Activated effector memory CD4-positive, alpha-beta T cell treated with Interleukin-2 at 50 U/mL for 16 hours (primary cell): ENCODE measurements around the gene CALM1.

Source experiments
- DNase-seq: peaks from one replicate; pipeline ENCODE4 v3.0.0-alpha.2; 2020

CALM1 gene

DNA sequence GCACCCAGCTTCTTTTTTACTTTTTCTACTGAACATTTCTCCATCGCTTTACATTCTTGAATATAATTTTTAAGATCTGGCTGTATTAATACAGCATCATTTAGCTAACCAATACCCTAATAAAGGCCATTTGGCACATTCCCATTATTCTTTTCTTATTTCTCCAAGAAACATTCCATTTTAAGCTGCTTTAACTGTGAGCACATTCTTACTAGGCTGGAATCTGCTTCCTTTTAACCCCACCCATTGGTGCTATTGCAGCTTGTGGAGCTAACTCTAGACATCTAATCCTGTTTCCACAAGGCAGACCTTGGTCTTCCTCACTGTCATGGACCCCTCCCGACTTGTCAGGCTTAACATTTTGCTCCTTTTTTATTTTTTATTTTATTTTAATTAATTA is 15.2 kb downstream of the CALM1 start:
- no peak for DNase-seq

DNA sequence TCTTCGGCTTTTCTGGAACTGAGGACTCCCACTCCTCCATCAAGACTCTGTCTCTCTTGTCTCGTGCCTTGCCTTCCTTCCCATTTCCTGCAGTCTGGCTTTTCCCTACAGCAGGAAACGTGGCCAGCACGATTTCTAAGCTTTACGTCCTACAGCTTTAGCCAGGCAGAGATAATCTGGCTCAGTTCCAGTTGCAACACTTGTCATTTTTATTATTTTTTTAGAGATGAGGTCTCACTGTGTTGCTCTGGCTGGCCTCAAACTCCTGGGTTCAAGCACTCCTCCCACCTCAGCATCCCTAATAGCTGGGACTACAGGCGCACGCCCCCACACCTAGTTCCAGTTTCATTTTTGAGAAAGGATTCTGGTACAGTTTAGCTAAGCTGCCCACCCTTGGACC is 19.9 kb downstream of the CALM1 start:
- DNase-seq: no peak

DNA sequence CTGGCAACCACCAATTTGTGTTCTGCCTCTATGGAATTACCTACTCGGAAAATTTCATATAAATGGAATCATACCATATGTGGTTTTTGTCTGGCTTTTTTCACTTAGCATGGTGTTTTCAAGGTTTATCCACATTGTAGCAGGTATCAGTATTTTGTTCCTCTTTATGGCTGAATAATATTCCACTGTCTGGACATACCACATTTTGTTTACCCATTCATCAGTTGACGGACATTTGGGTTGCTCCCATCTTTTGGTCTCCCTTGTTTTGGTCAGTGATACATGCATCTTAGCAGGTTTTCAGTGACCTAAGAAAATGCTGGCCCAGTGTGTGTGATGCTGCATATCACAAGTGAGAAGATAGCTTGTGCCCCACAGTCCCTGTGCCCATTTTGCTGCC is 21.2 kb downstream of the CALM1 start:
- DNase-seq: no peak

DNA sequence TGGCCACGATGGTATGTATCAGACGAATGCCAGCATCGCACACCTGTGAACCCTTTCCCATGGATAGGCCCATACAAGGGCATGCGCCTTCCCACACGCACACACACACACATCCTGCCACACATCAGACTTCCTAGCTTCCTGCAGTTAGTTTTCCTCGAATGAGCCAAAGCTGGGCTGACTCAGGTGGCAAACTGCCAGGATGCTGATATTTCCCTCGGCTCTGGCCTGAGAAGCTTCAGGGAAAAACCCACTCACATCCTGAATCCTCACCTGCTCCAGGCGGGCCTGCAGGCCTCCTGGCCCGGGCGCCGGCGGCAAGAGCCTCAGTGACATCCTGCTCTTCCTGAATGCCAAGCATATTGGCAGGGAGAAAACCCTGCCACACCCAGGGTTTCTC is 22.4 kb downstream of the CALM1 start:
- no peak for DNase-seq

DNA sequence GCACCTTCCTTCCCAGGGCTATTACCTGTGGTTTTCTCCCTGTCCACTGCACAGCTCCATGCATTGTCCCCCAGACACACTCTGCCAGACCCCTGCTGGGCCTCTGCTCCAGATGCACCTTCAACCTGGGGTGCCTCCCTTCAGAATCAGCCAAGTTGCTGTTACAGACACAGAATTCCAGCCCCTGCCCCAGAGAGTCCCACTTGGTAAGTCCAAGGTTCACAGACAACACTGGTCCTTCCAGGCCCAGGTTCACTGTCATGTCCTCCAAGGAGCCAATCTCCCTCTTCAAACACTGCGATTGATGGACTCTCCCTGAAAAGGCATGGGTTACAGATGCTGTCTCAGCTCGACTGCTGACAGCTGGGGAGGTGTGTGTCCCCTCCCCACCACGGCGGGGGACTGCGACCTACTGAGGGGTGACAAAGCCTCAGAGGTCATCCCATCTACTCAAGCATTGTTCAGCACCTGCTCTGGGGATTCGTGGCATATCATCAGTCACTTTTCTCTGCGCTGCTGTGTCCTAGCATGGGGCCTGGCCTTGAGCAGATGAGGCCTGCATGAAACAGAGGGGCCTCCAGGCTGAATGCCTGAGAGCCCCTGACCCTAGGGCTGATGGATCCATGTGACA is 24.3 kb downstream of the CALM1 start:
- no peak for DNase-seq

DNA sequence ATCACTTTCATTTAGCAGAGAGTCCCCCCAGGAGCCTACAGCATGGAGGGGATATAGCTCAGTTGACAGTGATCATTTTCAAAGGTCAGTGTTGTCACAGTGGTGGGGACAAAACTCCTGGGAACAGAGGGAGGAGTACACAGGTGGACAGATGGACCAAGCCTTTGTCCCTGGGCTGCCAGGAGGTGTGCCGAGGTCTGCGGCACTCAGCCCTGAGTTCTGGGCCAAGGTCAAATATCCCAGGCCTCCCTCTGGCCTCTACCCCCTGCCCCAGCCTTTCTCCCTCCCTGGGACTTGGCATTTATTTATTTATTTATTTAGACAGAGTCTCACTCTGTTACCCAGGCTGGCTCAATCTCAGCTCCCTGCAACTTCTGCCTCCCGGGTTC is 24.8 kb downstream of the CALM1 start:
- no peak for DNase-seq

DNA sequence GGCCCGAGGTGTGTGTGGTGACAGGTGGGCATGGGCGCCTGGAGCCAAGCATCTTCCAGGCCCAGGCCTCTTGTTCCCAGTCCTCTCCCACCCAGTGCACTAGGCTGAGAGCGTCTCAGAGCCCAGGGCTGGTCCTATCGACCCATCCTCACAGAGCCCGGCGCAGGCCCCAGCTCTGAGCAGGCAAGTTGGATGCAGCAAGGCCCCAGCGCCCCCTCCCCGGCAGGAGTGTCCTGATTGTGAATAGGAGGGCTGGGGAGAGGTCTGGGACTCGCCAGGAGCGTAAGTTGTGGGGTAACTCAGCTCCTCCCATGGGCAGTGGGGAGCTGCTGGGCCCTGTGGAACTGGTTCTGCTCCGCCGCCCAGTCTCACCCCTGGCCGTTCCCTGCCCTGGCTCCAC is 26.3 kb downstream of the CALM1 start:
- DNase-seq: no peak

DNA sequence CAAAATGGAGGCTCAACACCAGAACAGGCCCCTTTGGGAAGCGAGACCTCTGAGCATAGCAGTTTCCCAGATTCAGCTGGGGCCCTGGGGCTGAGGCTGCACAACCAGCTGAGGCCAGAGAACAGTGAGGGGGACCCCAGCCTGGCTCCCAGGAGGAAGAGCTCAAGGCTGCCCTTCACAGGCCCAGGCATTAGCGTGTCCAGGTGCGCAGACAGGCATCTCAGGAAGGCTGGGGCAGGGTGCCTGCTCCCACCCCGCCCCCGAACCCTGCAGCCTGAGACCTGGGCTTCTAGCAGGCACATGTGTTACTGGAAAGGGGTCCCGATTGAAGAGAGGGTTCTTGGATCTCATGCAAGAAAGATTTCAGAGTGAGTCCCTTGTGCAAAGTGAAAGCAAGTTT is 27.2 kb downstream of the CALM1 start:
- no peak for DNase-seq

DNA sequence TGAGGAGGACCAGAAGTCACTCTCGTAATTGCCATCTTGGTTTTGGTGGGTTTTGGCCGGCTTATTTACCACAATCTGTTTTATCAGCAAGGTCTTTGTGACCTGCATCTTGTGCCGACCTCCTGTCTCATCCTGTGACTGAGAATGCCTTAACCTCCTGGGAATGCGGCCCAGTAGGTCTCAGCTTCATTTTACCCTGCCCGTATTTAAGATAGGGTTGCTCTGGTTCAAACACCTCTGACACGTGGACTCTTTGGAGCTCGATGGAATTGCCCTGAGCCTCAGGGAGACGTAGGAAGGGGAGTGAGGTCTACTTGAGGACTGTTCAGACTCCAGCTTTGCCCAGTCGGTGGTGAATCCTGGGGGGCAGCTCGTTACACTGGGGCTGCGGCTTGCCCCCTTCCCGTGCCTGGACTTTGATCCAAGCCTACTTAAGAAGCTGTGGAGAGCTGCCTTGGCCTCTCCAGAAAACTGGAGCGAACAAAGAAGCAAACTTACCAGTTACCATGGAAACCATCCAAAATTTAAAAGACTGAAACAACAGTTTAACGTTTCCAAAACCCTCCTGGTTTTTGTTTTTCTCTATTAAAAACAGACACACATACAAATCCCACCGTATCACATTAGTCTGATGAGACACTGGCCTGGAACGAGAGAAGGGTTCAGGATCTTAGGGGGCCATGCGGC is 28.0 kb downstream of the CALM1 start:
- DNase-seq: no peak

DNA sequence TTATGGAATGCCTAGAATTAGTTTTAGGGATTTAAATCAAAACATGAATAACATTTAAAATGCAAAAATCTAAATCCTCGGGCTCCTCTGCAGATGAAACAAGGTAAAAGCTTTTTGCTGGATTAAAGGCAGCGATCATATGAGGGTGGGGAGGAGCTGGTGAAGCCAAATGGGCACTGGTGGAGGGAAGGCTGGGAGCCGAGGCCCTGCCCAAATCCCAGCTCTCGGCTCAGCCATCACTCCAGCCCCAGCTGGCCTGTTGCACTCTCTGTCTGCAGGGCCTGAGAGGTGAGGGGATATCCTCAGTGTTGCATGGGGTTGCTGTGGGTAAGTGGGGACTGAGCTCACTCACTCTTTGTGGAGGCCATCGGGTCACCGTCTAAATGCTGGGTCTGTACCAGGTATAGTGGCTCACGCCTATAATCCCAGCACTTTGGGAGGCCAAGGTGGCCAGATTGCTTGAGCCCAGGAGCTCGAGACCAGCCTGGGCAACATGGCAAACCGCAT is 28.6 kb downstream of the CALM1 start:
- DNase-seq: no peak

DNA sequence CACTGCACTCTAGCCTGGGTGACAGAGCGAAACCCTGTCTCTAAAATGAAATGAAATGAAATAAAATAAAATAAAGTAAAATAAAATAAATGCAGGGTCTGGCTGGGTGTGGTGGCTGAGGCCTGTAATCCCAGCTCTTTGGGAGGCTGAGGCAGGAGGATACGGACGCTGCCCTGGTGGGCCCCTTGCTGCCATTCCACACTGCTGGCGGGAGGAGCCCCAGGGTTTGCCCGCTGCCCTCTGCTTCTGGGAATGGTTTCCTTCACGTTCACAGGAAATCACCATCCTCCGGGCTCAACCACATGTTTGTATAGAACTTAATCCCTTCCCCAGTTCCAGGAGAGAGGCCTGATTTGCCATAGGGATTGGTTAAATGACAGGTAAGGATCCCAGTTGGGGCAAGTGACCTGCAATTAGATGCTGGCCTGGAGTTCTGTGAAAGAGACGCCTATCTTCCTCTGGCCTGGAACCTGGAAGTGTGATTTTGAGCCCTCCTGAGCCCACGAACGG is 29.3 kb downstream of the CALM1 start:
- no peak for DNase-seq

DNA sequence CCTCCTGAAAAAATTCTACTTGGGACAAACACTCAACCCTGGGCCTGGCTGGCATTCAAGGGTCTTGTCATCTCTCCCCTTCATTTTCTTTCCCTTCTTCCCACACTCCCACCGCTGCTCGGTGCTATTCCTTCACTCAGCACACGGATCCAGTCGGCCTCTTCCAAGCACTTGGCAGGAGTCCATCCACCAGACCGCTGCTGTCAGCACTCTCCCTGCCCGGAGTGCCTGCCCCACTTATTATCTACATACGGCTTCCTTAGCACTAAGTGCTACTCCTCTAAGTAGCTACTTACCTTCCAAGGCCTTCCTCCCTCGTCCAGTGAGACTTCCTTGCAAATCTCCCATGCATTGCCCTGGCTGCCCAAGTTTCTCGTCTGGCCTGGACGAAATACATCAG is 29.8 kb downstream of the CALM1 start:
- no peak for DNase-seq

DNA sequence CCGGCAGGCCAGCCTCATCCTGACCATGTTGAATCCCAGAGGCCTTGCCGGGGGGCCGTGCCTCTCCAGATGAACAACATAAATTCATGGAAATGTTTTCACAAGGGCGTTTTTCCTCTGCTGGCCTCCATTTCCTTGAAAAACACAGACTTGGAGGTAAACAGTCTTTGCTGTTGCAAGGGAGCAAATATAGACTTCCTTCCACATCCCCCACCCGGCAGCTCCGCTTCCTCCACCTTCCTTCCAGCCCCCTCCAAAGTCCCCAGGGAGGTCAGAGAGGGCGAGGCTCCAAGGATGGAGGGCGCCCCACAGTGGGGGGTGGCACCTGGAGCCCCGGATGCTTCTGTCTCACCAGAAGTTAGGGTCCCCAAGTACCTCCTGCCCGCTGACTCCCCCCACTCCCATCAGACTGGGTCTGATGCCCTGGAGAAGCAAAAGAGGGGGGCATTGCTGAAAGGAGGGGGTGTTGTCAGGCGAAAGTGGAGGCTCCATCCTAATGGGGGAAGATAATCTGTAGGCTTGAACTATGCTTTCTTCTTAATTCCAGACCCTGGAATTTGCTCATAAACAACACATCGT is 31.1 kb downstream of the CALM1 start:
- no peak for DNase-seq

DNA sequence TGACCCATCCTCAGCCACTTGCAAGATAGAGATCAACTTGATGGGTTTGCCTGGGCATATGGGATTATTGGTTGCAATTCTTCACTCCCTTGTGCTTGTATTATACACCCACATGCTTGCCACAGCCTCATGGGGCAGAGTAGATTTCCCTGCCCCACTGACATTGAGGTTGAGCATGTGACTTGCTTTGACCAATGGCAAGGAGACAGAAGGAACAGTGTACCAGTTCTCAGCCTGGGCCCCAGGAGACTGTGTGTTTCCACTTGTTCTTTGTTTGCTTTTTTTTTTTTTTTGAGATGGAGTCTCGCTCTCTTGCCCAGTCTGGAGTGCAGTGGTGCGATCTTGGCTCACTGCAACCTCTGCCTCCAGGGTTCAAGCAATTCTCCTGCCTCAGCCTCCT is 31.8 kb downstream of the CALM1 start:
- DNase-seq: no peak

DNA sequence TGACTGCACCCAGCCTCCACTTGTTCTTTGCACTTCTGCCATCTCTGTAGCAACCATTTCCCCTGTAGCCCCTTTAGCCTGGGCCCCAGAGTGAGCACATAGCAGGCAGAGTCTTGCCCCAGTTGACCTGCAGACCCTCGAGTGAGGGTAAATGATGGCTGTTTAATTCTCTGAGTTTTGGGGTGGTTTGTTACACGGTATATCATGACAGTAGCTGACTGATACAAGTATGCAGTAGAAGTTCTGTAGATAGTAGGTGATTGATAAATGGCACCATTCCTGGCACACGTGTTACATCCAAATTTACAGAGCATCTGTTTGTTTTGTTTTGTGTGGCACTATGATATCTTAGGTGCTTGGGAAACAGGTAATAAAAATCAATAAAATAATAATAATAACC is 32.4 kb downstream of the CALM1 start:
- DNase-seq: no peak

DNA sequence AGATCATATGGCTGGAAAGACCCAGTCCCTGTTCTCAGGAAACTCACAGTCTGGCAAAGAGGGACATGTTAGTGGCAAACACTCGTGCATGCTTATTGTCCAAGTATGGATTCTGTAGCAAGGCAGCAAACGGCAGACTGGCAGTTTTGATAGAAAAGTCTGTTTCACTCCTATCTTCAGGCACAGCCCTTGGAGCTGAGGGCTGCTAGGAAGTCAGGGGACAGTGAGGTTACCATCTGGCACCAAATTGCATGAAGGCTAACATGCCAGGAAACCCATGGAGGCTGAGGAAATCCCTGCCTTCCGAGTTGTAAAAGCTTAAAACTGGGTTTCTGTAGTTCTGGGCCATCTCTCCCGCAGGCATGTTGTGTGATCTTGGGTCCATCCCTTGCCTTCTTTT is 32.9 kb downstream of the CALM1 start:
- no peak for DNase-seq

DNA sequence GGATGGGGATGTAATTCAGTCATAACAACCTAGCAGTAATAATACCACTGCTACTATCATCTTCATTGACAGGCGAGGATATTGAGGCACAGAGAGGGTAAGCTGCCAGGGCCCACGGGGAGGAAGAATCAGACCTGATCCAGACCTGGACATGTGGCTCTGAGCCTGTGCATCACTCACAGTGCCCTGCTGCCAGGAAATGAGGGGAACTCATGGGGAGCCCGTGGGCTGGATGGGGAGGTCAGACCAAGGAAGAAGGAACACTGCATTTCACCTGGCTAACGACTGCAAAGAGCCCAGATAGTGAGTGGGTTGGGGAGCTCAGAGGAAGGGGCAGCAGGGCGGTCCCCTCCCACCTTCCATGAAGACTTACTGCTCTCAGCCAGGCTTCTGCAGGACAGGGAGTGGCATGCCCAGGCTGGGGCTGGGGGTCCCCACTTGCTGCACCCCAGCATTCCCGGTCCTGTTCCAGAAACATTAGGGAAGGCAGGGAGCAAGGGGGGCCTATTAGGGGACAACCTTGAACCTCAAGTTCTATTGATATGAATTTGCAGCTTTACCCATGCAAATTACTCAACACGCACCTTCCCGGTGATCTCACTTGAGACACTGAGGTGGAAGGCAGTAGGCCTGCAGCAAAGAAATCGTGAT is 37.7 kb downstream of the CALM1 start:
- DNase-seq: no peak

DNA sequence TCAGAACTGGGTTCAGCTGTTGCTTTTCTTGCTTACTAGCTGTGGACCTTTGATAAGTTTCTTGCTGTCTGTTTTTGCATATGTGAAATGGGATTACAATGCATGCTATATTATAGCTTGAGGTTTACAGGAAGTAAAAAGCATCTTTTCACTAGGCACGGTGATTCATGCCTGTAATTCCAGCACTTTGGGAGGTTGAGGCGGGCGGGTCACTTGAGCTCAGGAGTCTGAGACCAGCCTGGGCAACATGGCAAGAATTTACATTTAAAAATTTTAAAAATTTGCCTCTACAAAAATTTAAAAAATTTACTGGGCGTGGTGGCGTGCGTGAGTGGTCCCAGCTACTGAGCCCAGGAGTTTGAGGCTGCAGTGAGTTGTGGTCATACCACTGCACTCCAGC is 42.0 kb downstream of the CALM1 start:
- DNase-seq: no peak

DNA sequence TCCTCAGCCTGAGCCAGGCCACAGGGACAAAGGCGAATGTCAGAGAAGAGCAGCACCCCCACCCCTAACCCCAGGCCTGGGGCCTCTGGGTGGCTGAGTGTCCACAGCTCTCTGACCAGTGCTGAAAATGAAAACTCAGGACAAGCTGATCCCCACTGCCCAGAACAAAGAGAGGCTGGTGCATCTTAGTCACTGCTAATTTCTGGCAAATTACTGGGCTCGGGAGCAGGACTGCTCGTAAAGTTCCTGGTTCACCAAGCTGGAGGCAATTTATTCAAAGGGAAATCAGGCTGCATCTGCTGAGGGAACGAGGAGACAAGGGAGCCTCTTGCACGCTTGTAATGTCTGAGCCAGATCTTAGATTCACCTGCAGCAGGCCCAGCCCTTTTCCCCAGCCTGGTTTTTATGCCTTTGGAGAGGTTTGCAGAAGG is 43.2 kb downstream of the CALM1 start:
- DNase-seq: no peak

DNA sequence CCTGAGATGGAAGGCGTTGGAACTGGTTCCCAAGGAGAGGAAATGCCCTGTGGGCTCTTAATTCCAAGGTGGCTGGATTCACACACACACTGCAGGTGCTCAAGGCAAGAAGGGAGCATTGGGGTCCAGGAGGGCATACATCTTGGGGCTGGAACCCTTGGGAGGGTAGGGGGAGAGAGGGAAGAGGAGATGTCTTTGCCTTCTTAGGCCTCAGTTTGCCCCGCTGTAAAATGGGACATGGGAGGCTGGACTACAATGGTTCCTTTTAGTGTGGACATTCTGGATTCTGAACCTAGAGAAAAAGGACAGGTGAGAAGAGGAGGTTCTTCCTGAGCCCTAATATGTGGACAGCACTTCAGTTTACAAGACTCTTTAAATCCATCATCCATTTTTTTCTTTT is 43.8 kb downstream of the CALM1 start:
- DNase-seq: no peak

DNA sequence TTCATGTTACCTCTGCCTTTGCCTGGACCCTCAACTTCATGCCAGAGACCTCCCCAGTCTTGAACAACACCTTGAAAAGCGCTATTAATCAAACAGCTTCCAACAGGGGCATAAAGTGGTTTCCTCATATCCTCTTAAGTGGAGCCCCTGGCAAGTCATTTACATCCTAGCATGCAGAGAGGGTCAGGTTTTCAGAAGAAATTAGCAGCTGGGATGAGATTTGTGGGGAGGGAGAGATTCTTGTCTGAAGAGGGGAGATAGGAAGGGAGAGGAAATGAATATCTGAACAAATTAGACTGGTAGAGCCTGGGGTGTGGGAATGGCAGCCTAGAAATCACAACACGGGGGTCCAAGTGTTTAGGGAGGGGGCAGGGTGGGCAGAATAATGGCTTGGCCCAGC is 45.6 kb downstream of the CALM1 start:
- no peak for DNase-seq

DNA sequence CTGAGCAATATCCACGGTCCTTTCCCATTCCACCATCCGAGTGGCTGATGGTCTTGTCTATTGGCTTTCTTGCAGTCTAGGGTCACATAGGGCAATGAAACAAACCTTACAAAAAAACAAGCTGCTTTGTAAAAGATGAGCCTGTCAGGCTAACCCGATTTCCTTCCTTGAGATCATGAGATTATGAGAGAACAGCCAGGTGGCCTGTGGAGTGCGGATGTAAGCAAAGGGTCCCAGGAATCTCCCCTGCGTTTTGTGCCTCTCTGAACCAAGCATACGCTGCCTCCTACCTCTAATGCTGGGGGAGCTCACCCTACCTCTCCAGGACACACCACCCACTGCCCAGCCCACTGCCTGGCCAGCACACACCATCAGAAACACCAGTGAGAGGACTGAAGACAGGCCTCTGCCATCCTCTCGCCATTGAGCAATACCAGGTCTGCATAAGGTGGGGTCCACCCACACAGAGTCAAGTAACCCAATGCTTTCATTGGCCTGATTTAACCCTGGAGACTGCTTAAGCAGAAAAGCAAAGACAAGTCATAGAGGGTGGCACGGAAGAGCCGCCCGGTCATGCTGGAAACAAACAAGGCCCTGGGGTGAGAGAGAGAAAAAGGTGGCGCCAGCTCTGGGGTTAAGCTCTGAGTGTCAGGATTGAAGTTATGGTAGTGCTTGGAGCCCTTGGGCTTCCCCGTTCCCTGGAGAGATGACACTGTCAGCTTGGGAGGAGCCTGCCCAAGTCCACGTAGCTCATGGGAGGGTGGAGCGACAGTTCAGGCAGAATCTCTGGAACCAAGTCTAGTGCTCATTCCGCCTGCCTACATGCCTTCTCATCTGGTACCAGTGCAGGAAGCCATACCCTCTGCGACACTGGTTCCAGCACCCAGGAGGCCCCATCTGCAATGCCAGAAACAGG is 46.6 kb downstream of the CALM1 start:
- no peak for DNase-seq
